GM20431 (cell line): Measurements from ENCODE around the gene OR56A1.

Source experiments
- in situ Hi-C: fragments of 300-500 bp; cut with MseI, MboI; formaldehyde crosslinking; loops from one replicate; pipeline ENCODE4 v1.15.0; 2020; ENCODE audit warnings: low sequenced_read_pairs; ENCODE audit not compliant: unreplicated experiment

OR56A1 gene

DNA sequence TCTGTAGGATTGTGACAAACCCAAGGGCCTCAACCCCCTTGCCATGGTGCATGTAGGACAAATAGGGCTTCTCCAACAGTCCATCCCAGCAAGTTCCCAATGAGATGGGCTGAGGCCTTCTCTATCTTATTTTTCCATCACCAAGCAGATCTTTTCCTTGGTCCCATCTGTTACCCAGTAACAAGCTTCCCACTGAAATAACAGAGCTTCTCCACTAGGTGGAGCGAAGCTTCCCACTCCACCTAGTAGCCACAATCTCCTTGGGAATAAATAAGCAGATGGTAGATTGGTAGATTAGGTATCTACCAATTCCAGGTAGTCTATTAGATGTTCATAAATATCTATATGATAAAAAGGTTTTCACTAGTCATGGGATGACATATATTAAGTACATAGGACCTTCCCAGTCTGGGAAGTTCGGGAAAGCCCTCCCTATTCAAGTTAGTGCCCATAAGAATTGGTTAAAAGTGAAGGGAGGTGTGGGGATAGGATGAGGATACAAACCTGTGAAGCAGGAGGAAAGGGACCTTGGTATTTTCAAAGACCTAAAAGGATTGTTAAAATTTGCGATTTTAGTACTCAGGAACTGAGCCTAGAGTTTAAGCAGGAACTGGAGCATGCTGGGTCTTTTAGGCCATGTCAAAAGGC, 37.8 kb downstream of the OR56A1 start:
- in situ Hi-C loops: no loop called here

DNA sequence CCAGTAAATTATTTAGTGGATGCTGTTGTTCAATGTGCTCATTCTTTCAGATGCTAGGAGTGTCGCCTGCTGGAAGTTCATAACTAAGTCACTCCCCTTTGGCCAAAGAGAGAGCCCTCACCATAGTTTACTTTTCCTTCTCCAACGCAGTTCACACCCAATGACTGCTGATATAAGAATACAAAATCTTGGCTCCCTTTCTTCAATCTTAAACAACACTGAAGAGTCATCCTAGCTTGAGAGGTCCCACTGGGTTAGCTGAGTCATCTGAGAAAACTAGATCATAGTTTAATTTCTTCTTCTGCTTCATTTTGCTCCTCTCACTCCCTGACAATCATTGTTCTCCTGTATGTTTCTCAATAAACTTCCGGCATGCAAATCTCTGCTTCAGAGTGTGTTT, 38.4 kb downstream of the OR56A1 start:
- in situ Hi-C loops: no loop called here

DNA sequence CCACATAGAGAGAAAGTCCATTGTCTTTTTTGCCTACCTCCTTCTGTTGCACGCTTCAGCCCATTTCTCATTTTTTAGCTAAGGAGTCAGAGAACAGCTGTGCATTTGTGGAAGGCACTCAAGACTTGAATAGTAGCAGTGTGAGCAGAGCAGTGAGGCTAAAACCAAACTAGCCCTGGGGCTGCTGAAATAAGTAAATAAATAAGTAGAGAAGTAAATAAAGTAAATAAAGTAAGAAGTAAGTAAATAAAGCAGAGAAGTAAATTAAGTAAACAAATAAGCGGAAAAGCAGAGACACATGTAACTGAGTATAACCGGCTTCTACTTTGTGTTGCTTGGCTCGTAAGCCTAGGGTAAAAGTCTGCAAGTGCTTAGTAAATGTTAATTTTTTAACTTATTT, 41.4 kb downstream of the OR56A1 start:
- in situ Hi-C loops: no loop called here

DNA sequence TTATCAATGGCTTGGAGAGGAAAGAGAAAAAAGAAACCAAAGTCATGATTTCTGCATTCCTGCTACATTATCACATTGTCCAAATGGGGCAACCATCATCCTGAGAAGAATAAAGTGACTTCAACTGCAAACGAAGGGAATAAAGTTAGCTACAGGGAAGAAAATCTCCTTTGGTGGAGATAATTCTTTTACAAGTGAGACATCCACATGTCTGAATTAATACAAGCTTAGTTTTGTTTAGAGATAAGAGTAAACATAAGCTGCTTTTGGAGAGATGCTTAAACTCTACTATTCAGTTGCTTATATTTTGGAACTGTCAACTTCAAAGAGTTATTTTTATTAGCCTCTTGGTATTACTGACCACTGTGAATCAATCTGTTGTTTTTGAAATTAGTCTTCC, 43.7 kb downstream of the OR56A1 start, which contains the start of gene OR52L1:
Gene OR52L1 (minus strand): TSS at position 101 of the 400 bp plus-strand sequence. CDS start 55 bp downstream, at position 46.
- in situ Hi-C loops: no loop called here

DNA sequence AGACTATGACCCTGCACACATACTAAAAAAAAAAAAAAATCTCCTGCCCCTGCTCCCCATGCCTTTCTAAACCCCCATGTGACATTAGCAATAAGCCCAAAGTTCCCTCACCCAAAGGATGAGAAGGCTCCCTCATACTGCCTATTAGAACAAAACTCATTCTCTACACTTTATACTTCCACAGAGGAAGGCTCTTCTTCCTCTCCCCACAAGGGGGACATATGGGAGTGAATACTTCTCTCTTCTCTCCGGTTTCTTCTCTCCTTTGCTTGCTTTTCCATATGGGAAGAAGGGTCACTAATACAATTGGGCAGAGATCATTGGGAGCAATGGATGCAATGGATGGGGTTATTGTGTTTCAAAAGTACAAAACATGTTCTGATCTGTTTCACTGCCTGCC, 47.1 kb downstream of the OR56A1 start:
- in situ Hi-C loops: no loop called here

DNA sequence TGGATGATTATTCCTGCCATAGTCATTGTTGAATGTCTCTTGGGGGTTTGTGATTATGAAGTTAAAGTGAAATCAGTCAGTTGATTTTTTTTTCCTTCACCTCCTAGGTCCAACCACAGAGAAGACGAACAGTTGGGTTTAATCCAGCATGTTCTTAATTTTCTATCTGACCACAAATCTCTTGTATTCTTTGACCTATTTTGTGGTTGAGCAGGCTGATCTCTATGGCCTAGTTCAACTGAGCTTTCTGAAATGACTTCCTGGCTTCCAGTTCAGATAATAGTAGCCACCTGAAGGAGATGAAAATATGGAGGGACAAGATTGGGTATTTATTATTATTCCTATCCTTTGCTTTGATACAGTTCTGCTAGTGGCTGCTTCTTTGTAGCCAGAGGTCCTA, 57.0 kb downstream of the OR56A1 start:
- in situ Hi-C loops: no loop called here
